Right lobe of liver (tissue), 6 donors: ENCODE measurements around the gene LTBP1. TPM values are rescaled to one million over a fixed set of nuclear protein-coding genes. Genes with fewer than 3 reads are reported as not detected.

ENCODE experiments used
- ATAC-seq, 4 donors: fragments of 200-7000 bp; cut with Tn5 transposase; one replicate each; pipeline ENCODE4 v1.9.1; 2020; ENCODE audit warnings: mild to moderate bottlenecking in 4 of 4, moderate library complexity in 4 of 4
- DNase-seq, 3 donors: peaks; one replicate each; pipeline ENCODE4 v3.0.0-alpha.2; 2020
- H3K27ac ChIP-seq, 3 donors: fragments of 200-600 bp; one replicate each; pipeline ENCODE4 v1.8.0; 2022
- H3K27me3 ChIP-seq, 2 donors: fragments of 200-600 bp; one replicate each; pipeline ENCODE4 v1.8.0; 2022
- H3K36me3 ChIP-seq, 4 donors: fragments of 200-600 bp; sonication (generic) in 1 of 4; one replicate each; pipeline versions ENCODE4 v1.5.1 to v1.8.0; 2017 to 2022; ENCODE audit warnings: control low read depth in 1 of 4
- H3K4me1 ChIP-seq, 4 donors: fragments of 200-600 bp; sonication (generic) in 1 of 4; one replicate each; pipeline versions ENCODE4 v1.5.1 to v1.8.0; 2017 to 2022; ENCODE audit warnings: control low read depth in 1 of 4
- H3K4me3 ChIP-seq, 3 donors: fragments of 200-600 bp; one replicate each; pipeline ENCODE4 v1.8.0; 2022
- H3K9me3 ChIP-seq, 4 donors: fragments of 200-600 bp; sonication (generic) in 1 of 4; one replicate each; pipeline versions ENCODE4 v1.5.1 to v1.8.0; 2017 to 2022; ENCODE audit warnings: control low read depth in 1 of 4
- CTCF ChIP-seq, 4 donors: fragments of 200-600 bp in 3 of 4; fragments of 450-650 bp in 1 of 4; IDR thresholded peaks; one replicate each; pipeline versions ENCODE4 v1.5.1 to v1.8.0; 2016 to 2022; ENCODE audit warnings: antibody characterized with exemption in 4 of 4, mild to moderate bottlenecking in 2 of 4
- POLR2A ChIP-seq: fragments of 450-650 bp; IDR thresholded peaks from one replicate; pipeline ENCODE4 v1.6.1; 2017; ENCODE audit warnings: antibody characterized with exemption, mild to moderate bottlenecking
- WGBS: methylation state at CpG from one replicate; pipeline ENCODE4 v1.1.6; 2018; ENCODE audit warnings: low coverage, low lambda C conversion rate; ENCODE audit not compliant: insufficient coverage; ENCODE audit errors: missing lambda C conversion rate; 5-methylcytosine and 5-hydroxymethylcytosine counted together
- intact Hi-C, 2 donors: fragments of 100-400 bp; cut with DNase I; formaldehyde crosslinking; loops; one replicate each; pipeline versions ENCODE4 v1.11.2 to v1.14.1; 2022
- total RNA-seq, 6 experiments: library from RNA; depleted of rRNA in 2 of 6; stranded (reverse); fragments of >200 nt in 2 of 6; fragmentation: NEBNext Ultra II Directional in 3 of 6; extraction: Animal tissue kit (Norgen Biotek cat#: 25700) in 3 of 6; gene quantifications; one replicate each; pipeline versions ENCODE4 v1.1.0 to v1.2.4, GENCODE V29; 2016 to 2023
- donor health status: DM: no; HTN: yes; CAD: no.
- donor health status: DM: no; HTN: no; CAD: no.
- donor health status: DM: no; HTN: no; CAD: no.
- donor health status: DM: no; HTN: yes; CAD: no.
- donor health status: DM: no; HTN: yes; CAD: no.

LTBP1 gene
- total RNA-seq, 6 experiments from 2014 or later, result 5.4 to 14.2 (median 9.1) TPM

GRCh38 chr2:33188799-33189198, 242.0 kb downstream of the LTBP1 start:
- H3K27me3 ChIP-seq, result no peaks in the 10 kb centered on the region
- DNase-seq, result no peak
- no peaks in the 10 kb centered on the region for H3K36me3 ChIP-seq
- no peak overlapping the region for H3K4me3 ChIP-seq
- no peak for ATAC-seq
- WGBS, result 100% methylated on average over 3 of the region's 3 CpGs
- intact Hi-C loops, result no loop called here
- H3K9me3 ChIP-seq, result no peaks in the 10 kb centered on the region
- TF ChIP-seq POLR2A (no peak), CTCF (IDR thresholded peaks at IDR 0.05) (no peak)
- H3K27ac ChIP-seq, result no peak overlapping the region
- H3K4me1 ChIP-seq, result no peaks in the 10 kb centered on the region

- DNase-seq (no peak), ATAC-seq (no peak)
- Histone ChIP-seq H3K4me3 (no peak overlapping the region), H3K36me3 (no peaks in the 10 kb centered on the region), H3K4me1 (no peaks in the 10 kb centered on the region), H3K27ac (no peak overlapping the region), H3K27me3 (no peaks in the 10 kb centered on the region), H3K9me3 (no peaks in the 10 kb centered on the region)
- WGBS, result 67% methylated on average over 5 of the region's 5 CpGs
- TF ChIP-seq CTCF (IDR thresholded peaks at IDR 0.05) (no peak), POLR2A (no peak)
- intact Hi-C loops, result no loop called here
Measured at GRCh38 chr2:33190393-33190937, 243.7 kb downstream of the LTBP1 start.

- no peak for TF ChIP-seq CTCF (IDR thresholded peaks at IDR 0.05)
- no peak for TF ChIP-seq POLR2A
- 89% methylated on average over 6 of the region's 7 CpGs for WGBS
Measured at GRCh38 chr2:33195891-33196290, 249.1 kb downstream of the LTBP1 start.

GRCh38 chr2:33196700-33197099, 249.9 kb downstream of the LTBP1 start:
- no peaks in the 10 kb centered on the region for H3K9me3 ChIP-seq
- H3K4me3 ChIP-seq, result no peak overlapping the region
- no peak for TF ChIP-seq POLR2A
- no peaks in the 10 kb centered on the region for H3K36me3 ChIP-seq
- intact Hi-C loops, result no loop called here
- peaks cover 0 to 4% (median 0%) of the 10 kb centered on the region in 4 donors for H3K4me1 ChIP-seq
- ATAC-seq (no peak), DNase-seq (no peak)
- H3K27me3 ChIP-seq, result no peaks in the 10 kb centered on the region
- peak overlapping the region in 1 of 3 donors; percentile 45 for H3K27ac ChIP-seq
- 75% methylated on average over 2 of the region's 3 CpGs for WGBS

More at GRCh38 chr2:33195891-33196290, 249.1 kb downstream of the LTBP1 start:
- Histone ChIP-seq H3K27ac (no peak overlapping the region), H3K36me3 (no peaks in the 10 kb centered on the region), H3K9me3 (no peaks in the 10 kb centered on the region), H3K4me3 (no peak overlapping the region), H3K27me3 (no peaks in the 10 kb centered on the region), H3K4me1 (peaks cover 0 to 4% (median 0%) of the 10 kb centered on the region in 4 donors)
- no peak for ATAC-seq
- intact Hi-C loops, result no loop called here
- no peak for DNase-seq

- intact Hi-C loops, result no loop called here
- H3K27ac ChIP-seq, result peak overlapping the region in 1 of 3 donors; percentile 45
- no peaks in the 10 kb centered on the region for H3K36me3 ChIP-seq
- no peaks in the 10 kb centered on the region for H3K27me3 ChIP-seq
- TF ChIP-seq CTCF (IDR thresholded peaks at IDR 0.05), result no peak
- TF ChIP-seq POLR2A, result no peak
- ATAC-seq (peak; percentile 89 to 99 (median 95)), DNase-seq (peak; percentile 43 to 58 (median 46))
- H3K4me1 ChIP-seq, result peaks cover 0 to 4% (median 0%) of the 10 kb centered on the region in 4 donors
- no peaks in the 10 kb centered on the region for H3K9me3 ChIP-seq
- no peak overlapping the region for H3K4me3 ChIP-seq
- 38% methylated on average over 5 of the region's 5 CpGs for WGBS
Measured at GRCh38 chr2:33197198-33197938, 250.6 kb downstream of the LTBP1 start.
